ENCODE results near the gene MRC2.

DNA sequence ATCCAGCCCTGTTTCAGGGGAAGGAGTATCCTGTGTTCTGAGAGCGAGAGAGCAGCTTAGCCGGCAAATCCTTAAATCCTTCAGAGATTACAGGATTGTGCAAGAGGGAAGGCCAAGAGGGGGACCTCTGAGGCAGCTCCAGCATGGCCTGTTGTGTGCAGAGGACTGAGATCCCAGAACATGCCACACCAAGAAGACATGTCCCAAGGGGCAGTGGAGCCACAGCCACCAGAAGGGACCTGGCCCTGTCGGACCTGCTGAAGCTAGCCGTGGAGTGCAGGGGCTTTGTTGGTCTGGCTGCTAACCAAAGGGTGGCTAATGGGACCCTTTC, 1.6 kb upstream of the MRC2 start:
- TF ChIP-seq, protein P1, sequence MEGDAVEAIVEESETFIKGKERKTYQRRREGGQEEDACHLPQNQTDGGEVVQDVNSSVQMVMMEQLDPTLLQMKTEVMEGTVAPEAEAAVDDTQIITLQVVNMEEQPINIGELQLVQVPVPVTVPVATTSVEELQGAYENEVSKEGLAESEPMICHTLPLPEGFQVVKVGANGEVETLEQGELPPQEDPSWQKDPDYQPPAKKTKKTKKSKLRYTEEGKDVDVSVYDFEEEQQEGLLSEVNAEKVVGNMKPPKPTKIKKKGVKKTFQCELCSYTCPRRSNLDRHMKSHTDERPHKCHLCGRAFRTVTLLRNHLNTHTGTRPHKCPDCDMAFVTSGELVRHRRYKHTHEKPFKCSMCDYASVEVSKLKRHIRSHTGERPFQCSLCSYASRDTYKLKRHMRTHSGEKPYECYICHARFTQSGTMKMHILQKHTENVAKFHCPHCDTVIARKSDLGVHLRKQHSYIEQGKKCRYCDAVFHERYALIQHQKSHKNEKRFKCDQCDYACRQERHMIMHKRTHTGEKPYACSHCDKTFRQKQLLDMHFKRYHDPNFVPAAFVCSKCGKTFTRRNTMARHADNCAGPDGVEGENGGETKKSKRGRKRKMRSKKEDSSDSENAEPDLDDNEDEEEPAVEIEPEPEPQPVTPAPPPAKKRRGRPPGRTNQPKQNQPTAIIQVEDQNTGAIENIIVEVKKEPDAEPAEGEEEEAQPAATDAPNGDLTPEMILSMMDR (IDR thresholded peaks at IDR 0.05), result no peak
- no peak for TF ChIP-seq ZFX (IDR thresholded peaks at IDR 0.05; ENCODE audit: borderline replicate concordance)

Measured in 22Rv1 (cell line).